Raji (cell line): ENCODE data around the gene PDIA5.

Experiments used
- POLR2A ChIP-seq: IDR thresholded peaks from 2 replicates; pipeline ENCODE4 v1.6.1; 2011; ENCODE audit warnings: low read depth, low read length, control low read depth; ENCODE audit not compliant: insufficient read depth

The PDIA5 gene

GRCh38 chr3:123066896-123067688 is at the start of gene PDIA5:
Gene PDIA5 (plus strand): TSS chr3:123067025. CDS start chr3:123067165, 140 bp downstream.
- TF ChIP-seq POLR2A, result peak; percentile 34; the same call in 1 of the 2 replicates

GRCh38 chr3:123018683-123019082 is 48.1 kb upstream of the PDIA5 start:
- no peak for TF ChIP-seq POLR2A

- TF ChIP-seq POLR2A, result no peak
These were observed 47.7 kb upstream of the PDIA5 start for GRCh38 chr3:123019161-123019560.

- TF ChIP-seq POLR2A, result no peak
These were observed 47.2 kb upstream of the PDIA5 start for GRCh38 chr3:123019591-123019990.

- TF ChIP-seq POLR2A, result no peak
These were observed 46.1 kb upstream of the PDIA5 start for GRCh38 chr3:123020709-123021108.

- TF ChIP-seq POLR2A, result no peak
These were observed 45.4 kb upstream of the PDIA5 start for GRCh38 chr3:123021388-123021787.

GRCh38 chr3:123021996-123022510 is 44.8 kb upstream of the PDIA5 start:
- no peak for TF ChIP-seq POLR2A

- no peak for TF ChIP-seq POLR2A
These were observed 42.8 kb upstream of the PDIA5 start for GRCh38 chr3:123024056-123024455.

- TF ChIP-seq POLR2A, result no peak
These were observed 40.9 kb upstream of the PDIA5 start for GRCh38 chr3:123025642-123026521.

GRCh38 chr3:123026565-123027291 is 40.1 kb upstream of the PDIA5 start:
- no peak for TF ChIP-seq POLR2A

GRCh38 chr3:123027292-123028232 is 39.3 kb upstream of the PDIA5 start, which contains the start of gene SEMA5B:
Gene SEMA5B (minus strand): TSS chr3:123027763. CDS start chr3:122961263, 66,500 bp downstream.
- no peak for TF ChIP-seq POLR2A

- no peak for TF ChIP-seq POLR2A
These were observed 38.5 kb upstream of the PDIA5 start for GRCh38 chr3:123028233-123028828.

GRCh38 chr3:123031051-123031450 is 35.8 kb upstream of the PDIA5 start:
- no peak for TF ChIP-seq POLR2A
